Fibroblast of pulmonary artery (primary cell): ENCODE results near the gene GPR153.

Experiments
- DNase-seq: peaks from one replicate; pipeline ENCODE4 v3.0.0-alpha.2; 2010; ENCODE audit warnings: low read depth
- H3K4me3 ChIP-seq: replicated peaks from 2 replicates; pipeline ENCODE4 v1.5.1; 2011; ENCODE audit warnings: low read depth, mild to moderate bottlenecking, control low read depth, low read length, moderate library complexity
- CTCF ChIP-seq: IDR thresholded peaks from 2 replicates; pipeline ENCODE4 v1.5.1; 2011; ENCODE audit warnings: mild to moderate bottlenecking, control low read depth, low read length, inconsistent platforms; ENCODE audit errors: missing control alignments

Gene GPR153

DNA sequence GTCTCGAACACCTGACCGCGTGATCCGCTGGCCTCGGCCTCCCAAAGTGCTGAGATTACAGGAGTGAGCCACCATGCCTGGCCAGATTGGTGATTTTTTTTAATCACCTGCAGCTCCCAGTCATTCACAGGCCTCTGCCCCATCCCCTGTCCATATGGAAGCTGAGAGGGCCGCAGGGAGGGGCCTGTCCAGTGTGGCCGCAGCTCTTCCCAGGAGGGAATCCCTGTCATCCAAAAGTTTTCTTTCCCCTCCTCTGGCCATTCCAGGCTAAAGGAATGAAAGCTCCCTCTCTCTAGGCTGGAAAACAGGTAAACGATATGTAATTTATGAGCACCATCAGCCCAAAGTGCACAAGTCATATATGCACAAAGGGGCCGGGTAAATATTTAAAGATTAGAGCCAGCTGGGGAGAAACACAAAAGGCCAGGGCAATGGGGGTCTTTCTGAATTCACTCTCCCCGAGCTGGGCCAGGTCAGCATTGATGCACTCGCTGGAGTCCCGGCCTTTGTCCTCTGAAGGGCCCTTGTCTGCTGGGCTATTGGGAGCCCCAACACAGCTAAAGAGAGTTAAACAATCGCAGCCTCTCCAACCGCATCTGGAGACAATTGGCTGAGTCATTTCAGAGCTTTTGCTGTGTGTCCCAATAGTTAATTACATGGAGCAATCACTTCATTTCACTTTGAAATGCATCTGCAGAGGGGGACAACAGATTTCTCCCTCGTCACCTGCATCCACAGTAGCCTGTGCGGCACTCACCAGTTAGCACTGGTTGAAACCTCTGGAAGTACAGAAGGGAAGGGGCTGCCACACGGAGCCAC, 20.7 kb downstream of the GPR153 start:
- H3K4me3 ChIP-seq: no peak overlapping the region
- no peak for TF ChIP-seq CTCF
- no peak for DNase-seq

DNA sequence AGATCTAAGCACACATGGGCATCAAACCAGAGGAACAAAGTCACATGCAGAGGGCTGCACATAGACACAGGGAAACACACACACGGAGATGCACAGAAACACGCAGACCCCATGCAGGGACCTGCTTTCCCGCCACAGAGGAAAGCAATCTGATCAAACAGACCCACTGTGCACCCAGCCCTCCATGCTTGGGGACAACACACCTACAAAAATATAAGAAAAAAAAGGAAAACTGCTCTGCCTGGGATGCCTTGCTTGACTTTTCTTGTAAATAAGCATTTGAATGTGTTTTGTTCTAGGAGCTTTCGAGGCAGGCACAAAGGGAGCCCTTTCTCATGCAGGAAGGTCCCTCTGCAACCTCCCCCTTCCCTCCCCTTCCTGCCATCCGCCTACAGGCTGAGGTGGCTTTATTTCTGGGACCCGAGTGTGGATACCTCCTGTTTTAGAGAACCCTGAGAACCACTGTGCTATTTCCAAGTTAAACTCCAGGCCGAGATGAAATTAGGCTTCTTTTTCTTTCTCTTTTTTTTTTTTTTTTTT, 21.6 kb downstream of the GPR153 start:
- no peak overlapping the region for H3K4me3 ChIP-seq
- no peak for DNase-seq
- no peak for TF ChIP-seq CTCF

GRCh38 chr1:6237093-6237492, 23.8 kb downstream of the GPR153 start:
- no peak for TF ChIP-seq CTCF
- no peak overlapping the region for H3K4me3 ChIP-seq
- DNase-seq: no peak

DNA sequence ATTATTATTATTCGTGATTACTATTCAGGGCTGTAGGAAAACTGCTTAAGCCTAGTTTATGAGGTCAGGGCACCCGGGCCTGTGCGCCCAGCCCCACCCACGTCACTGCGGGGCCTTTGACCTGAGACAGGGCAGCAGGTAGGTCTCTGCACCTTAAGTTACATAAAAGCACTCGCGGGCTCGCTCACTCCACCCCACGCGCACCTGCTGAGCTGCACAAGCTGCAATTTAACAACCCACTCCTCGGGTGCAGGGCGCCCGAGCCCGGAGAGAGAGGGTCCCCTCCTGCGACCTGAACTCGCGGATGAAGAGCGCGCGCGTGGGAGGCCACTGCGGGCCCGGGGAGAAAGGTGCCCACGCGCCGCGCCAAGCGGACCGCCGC, 25.6 kb downstream of the GPR153 start:
- no peak for TF ChIP-seq CTCF
- no peak for DNase-seq
- peak overlapping the region; percentile 75 for H3K4me3 ChIP-seq

GRCh38 chr1:6234502-6235295, 26.2 kb downstream of the GPR153 start:
- H3K4me3 ChIP-seq: peak overlapping the region; percentile 75
- no peak for TF ChIP-seq CTCF
- no peak for DNase-seq

DNA sequence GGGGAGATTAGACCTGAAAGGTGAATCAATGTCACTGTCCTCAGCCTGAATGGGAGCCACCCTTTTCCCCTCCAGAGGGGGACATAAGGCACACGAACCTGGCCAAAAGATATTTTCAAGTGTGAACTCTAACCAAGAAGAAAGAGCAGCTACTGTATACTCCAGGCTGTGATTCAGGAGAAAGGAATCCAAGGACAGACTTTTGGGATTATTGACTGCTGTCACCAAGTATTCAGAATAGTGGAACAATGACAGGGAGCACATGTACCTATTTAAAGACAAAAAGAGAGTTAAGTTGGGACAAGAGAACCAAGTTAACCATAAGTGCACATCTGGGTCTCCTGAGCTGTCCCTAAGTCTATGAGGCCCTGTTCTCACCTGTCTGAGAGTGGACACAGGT, 27.5 kb downstream of the GPR153 start:
- DNase-seq: no peak
- no peak for TF ChIP-seq CTCF
- H3K4me3 ChIP-seq: no peak overlapping the region
